SU-DHL-6 (cell line): ENCODE measurements around the gene HOXC12.

ENCODE experiments used
- H2AFZ ChIP-seq: fragments of 200-600 bp; sonication (generic); 2 replicates; pipeline ENCODE4 v1.6.1; 2014; ENCODE audit warnings: low read depth, mild to moderate bottlenecking, moderate library complexity, mixed read lengths, antibody characterized with exemption, low read length; ENCODE audit not compliant: severe bottlenecking
- H3F3A ChIP-seq: fragments of 200-600 bp; shearing (Covaris generic); 2 replicates; pipeline ENCODE4 v1.6.0; 2016; ENCODE audit warnings: antibody characterized with exemption, mild to moderate bottlenecking; ENCODE audit not compliant: insufficient read depth
- H3K27ac ChIP-seq: fragments of 200-600 bp; sonication (generic); 2 replicates; pipeline ENCODE4 v1.5.1; 2016; ENCODE audit warnings: low read depth, mild to moderate bottlenecking, low read length, moderate library complexity, mixed read lengths
- H3K27me3 ChIP-seq: fragments of 200-600 bp; sonication (generic), shearing (Covaris generic); 2 replicates; pipeline ENCODE4 v1.6.0; 2014; ENCODE audit warnings: mild to moderate bottlenecking, low read length
- H3K36me3 ChIP-seq: fragments of 200-600 bp; sonication (generic); 2 replicates; pipeline ENCODE4 v1.6.1; 2014; ENCODE audit warnings: mild to moderate bottlenecking, low read length, mixed read lengths
- H3K4me2 ChIP-seq: fragments of 300-600, 200-600 bp; shearing (Covaris generic), sonication (generic); 2 replicates; pipeline ENCODE4 v1.6.0; 2014; ENCODE audit warnings: low read length, low read depth, mild to moderate bottlenecking; ENCODE audit not compliant: poor library complexity, severe bottlenecking
- H3K4me3 ChIP-seq: fragments of 200-600 bp; sonication (generic); 2 replicates; pipeline ENCODE4 v1.5.1; 2014; ENCODE audit warnings: antibody characterized with exemption, low read length, mild to moderate bottlenecking, mixed read lengths; ENCODE audit not compliant: insufficient read depth, poor library complexity, severe bottlenecking
- H3K79me2 ChIP-seq: fragments of 200-600 bp; sonication (generic); 2 replicates; pipeline ENCODE4 v1.6.1; 2014; ENCODE audit warnings: mild to moderate bottlenecking, low read length, moderate library complexity; ENCODE audit not compliant: insufficient read depth
- H3K9ac ChIP-seq: fragments of 200-600 bp; sonication (generic); 2 replicates; pipeline ENCODE4 v1.7.0; 2014; ENCODE audit warnings: mild to moderate bottlenecking, low read length
- H3K9me2 ChIP-seq: fragments of 200-600 bp; sonication (generic); replicated peaks from 2 replicates; pipeline ENCODE4 v1.6.1; 2014; ENCODE audit warnings: low read length; ENCODE audit not compliant: insufficient read depth
- H3K9me3 ChIP-seq: fragments of 200-600 bp; sonication (generic); 2 replicates; pipeline ENCODE4 v1.6.1; 2014; ENCODE audit warnings: low read length, mixed read lengths; ENCODE audit not compliant: insufficient read depth
- H4K20me1 ChIP-seq: fragments of 200-600 bp; sonication (generic); 2 replicates; pipeline ENCODE4 v1.6.1; 2014; ENCODE audit warnings: low read depth, mild to moderate bottlenecking, antibody characterized with exemption, low read length, moderate library complexity, mixed read lengths
- CTCF ChIP-seq: fragments of 200-600 bp; sonication (generic); IDR thresholded peaks from one replicate; pipeline ENCODE4 v1.5.1; 2017; ENCODE audit warnings: antibody characterized with exemption, mild to moderate bottlenecking, low read length, moderate library complexity; ENCODE audit not compliant: insufficient read depth, poor library complexity, severe bottlenecking
- EZH2phosphoT487 ChIP-seq: fragments of 200-600 bp; sonication (generic), shearing (Covaris generic); conservative IDR thresholded peaks from 2 replicates; pipeline ENCODE4 v1.6.1; 2018; ENCODE audit warnings: mild to moderate bottlenecking, antibody characterized with exemption, low read length, moderate library complexity, mixed read lengths

HOXC12 gene

GRCh38 chr12:53932915-53933314, 21.8 kb upstream of the HOXC12 start:
- H3K36me3 ChIP-seq: no peaks in the 10 kb centered on the region
- H3F3A ChIP-seq: no peaks in the 10 kb centered on the region
- H2AFZ ChIP-seq: no peak overlapping the region
- H3K4me2 ChIP-seq: no peak overlapping the region
- H3K27ac ChIP-seq: no peak overlapping the region
- H3K27me3 ChIP-seq: no peaks in the 10 kb centered on the region; the same call in 1 of the 2 replicates
- H3K9ac ChIP-seq: no peak overlapping the region
- H4K20me1 ChIP-seq: no peaks in the 10 kb centered on the region
- H3K79me2 ChIP-seq: no peaks in the 10 kb centered on the region
- H3K4me3 ChIP-seq: no peak overlapping the region
- H3K9me2 ChIP-seq: no peaks in the 10 kb centered on the region
- no peaks in the 10 kb centered on the region for H3K9me3 ChIP-seq
- TF ChIP-seq CTCF (no peak), EZH2phosphoT487 (no peak)

GRCh38 chr12:53935383-53936341, 19.0 kb upstream of the HOXC12 start:
- Histone ChIP-seq H3K9ac (no peak overlapping the region), H2AFZ (no peak overlapping the region), H3K9me3 (no peaks in the 10 kb centered on the region), H3F3A (no peaks in the 10 kb centered on the region), H3K27ac (no peak overlapping the region), H3K36me3 (no peaks in the 10 kb centered on the region), H3K79me2 (no peaks in the 10 kb centered on the region), H3K4me2 (no peak overlapping the region), H3K9me2 (no peaks in the 10 kb centered on the region), H3K27me3 (no peaks in the 10 kb centered on the region), H3K4me3 (no peak overlapping the region), H4K20me1 (no peaks in the 10 kb centered on the region)
- TF ChIP-seq CTCF (no peak), EZH2phosphoT487 (no peak)

GRCh38 chr12:53937099-53937498, 17.6 kb upstream of the HOXC12 start:
- Histone ChIP-seq H3K4me2 (no peak overlapping the region), H3K27ac (no peak overlapping the region), H3K4me3 (no peak overlapping the region), H3K36me3 (no peaks in the 10 kb centered on the region), H3F3A (no peaks in the 10 kb centered on the region), H2AFZ (no peak overlapping the region), H3K27me3 (no peaks in the 10 kb centered on the region), H3K9ac (no peak overlapping the region), H4K20me1 (no peaks in the 10 kb centered on the region), H3K9me2 (no peaks in the 10 kb centered on the region), H3K9me3 (no peaks in the 10 kb centered on the region), H3K79me2 (no peaks in the 10 kb centered on the region)
- TF ChIP-seq EZH2phosphoT487: no peak
- no peak for TF ChIP-seq CTCF
